ENCODE results near the gene EIF2B1. TPM values are rescaled to one million over a fixed set of nuclear protein-coding genes. Genes with fewer than 3 reads are reported as not detected.

EIF2B1 gene
- total RNA-seq, 2 donors from 2014 or later = 154 to 177 TPM

GRCh38 chr12:123599310-123599709 lies 34.2 kb downstream of the EIF2B1 start:
- Histone ChIP-seq H3K4me1 (ENCODE audit: control insufficient read depth in 1 of 2, low read depth in 2 of 2) (peaks cover 12 to 21% of the 10 kb centered on the region in 2 donors), H3K36me3 (peaks cover 20% of the 10 kb centered on the region), H3K27me3 (replicated peaks; ENCODE audit: insufficient read depth) (no peaks in the 10 kb centered on the region), H3K9me3 (no peaks in the 10 kb centered on the region), H3K4me3 (no peak overlapping the region), H3K27ac (no peak overlapping the region)
- TF ChIP-seq CTCF (IDR thresholded peaks at IDR 0.05) = no peak
- ATAC-seq (ENCODE audit: insufficient number of reproducible peaks, low FRiP score, low read depth) (no peak), DNase-seq (ENCODE audit: low spot score) (no peak)

GRCh38 chr12:123598522-123598921 lies 35.0 kb downstream of the EIF2B1 start:
- peaks cover 21% of the 10 kb centered on the region for H3K36me3 ChIP-seq

GRCh38 chr12:123597100-123597499 lies 36.4 kb downstream of the EIF2B1 start:
- Histone ChIP-seq H3K4me3 (no peak overlapping the region), H3K9me3 (no peaks in the 10 kb centered on the region), H3K27ac (no peak overlapping the region), H3K27me3 (replicated peaks; ENCODE audit: insufficient read depth) (no peaks in the 10 kb centered on the region), H3K36me3 (peaks cover 30% of the 10 kb centered on the region), H3K4me1 (ENCODE audit: control insufficient read depth in 1 of 2, low read depth in 2 of 2) (peaks cover 5 to 13% of the 10 kb centered on the region in 2 donors)
- no peak for DNase-seq (ENCODE audit: low spot score)
- no peak for ATAC-seq (ENCODE audit: insufficient number of reproducible peaks, low FRiP score, low read depth)
- no peak for TF ChIP-seq CTCF (IDR thresholded peaks at IDR 0.05)

More at GRCh38 chr12:123598522-123598921, 35.0 kb downstream of the EIF2B1 start:
- H3K27ac ChIP-seq = no peak overlapping the region
- TF ChIP-seq CTCF (IDR thresholded peaks at IDR 0.05) = no peak
- DNase-seq (ENCODE audit: low spot score) = no peak
- no peak for ATAC-seq (ENCODE audit: insufficient number of reproducible peaks, low FRiP score, low read depth)
- no peaks in the 10 kb centered on the region for H3K27me3 ChIP-seq (replicated peaks; ENCODE audit: insufficient read depth)
- no peaks in the 10 kb centered on the region for H3K9me3 ChIP-seq
- H3K4me3 ChIP-seq = no peak overlapping the region
- H3K4me1 ChIP-seq (ENCODE audit: control insufficient read depth in 1 of 2, low read depth in 2 of 2) = peaks cover 12 to 19% of the 10 kb centered on the region in 2 donors

- DNase-seq (ENCODE audit: low spot score) = no peak
- ATAC-seq (ENCODE audit: insufficient number of reproducible peaks, low FRiP score, low read depth) = no peak
- no peak for TF ChIP-seq CTCF (IDR thresholded peaks at IDR 0.05)
- Histone ChIP-seq H3K36me3 (peaks cover 38% of the 10 kb centered on the region), H3K4me1 (ENCODE audit: control insufficient read depth in 1 of 2, low read depth in 2 of 2) (peaks cover 1 to 9% of the 10 kb centered on the region in 2 donors), H3K4me3 (no peak overlapping the region), H3K27me3 (replicated peaks; ENCODE audit: insufficient read depth) (no peaks in the 10 kb centered on the region), H3K9me3 (no peaks in the 10 kb centered on the region), H3K27ac (no peak overlapping the region)
Observed at GRCh38 chr12:123595729-123596128, 37.8 kb downstream of the EIF2B1 start.

GRCh38 chr12:123591702-123592481 lies 41.6 kb downstream of the EIF2B1 start:
- DNase-seq (ENCODE audit: low spot score) (no peak), ATAC-seq (ENCODE audit: insufficient number of reproducible peaks, low FRiP score, low read depth) (no peak)
- no peak overlapping the region for H3K27ac ChIP-seq
- H3K27me3 ChIP-seq (replicated peaks; ENCODE audit: insufficient read depth) = no peaks in the 10 kb centered on the region
- H3K9me3 ChIP-seq = no peaks in the 10 kb centered on the region
- peaks cover 11 to 30% of the 10 kb centered on the region in 2 donors for H3K4me1 ChIP-seq (ENCODE audit: control insufficient read depth in 1 of 2, low read depth in 2 of 2)
- H3K4me3 ChIP-seq = no peak overlapping the region
- TF ChIP-seq CTCF (IDR thresholded peaks at IDR 0.05) = no peak
- H3K36me3 ChIP-seq = peaks cover 45% of the 10 kb centered on the region
